Measurements from ENCODE around the gene NAA25.
"Not testable (repeated sequence)": the region's sequence is repeated elsewhere in the genome, so short reads cannot be mapped to it uniquely, and the experiment has no call there.

NAA25 gene

GRCh38 chr12:112116232-112117060, 7.9 kb upstream of the NAA25 start:
- DNase-seq (ENCODE audit: low read depth), result no peak

- DNase-seq (ENCODE audit: low read depth), result no peak
Observed at GRCh38 chr12:112115259-112116045, 6.9 kb upstream of the NAA25 start.

GRCh38 chr12:112112409-112113133, 4.0 kb upstream of the NAA25 start:
- no peak for DNase-seq (ENCODE audit: low read depth)

- DNase-seq (ENCODE audit: low read depth), result no peak
Observed at GRCh38 chr12:112111931-112112330, 3.3 kb upstream of the NAA25 start.

GRCh38 chr12:112110787-112111662, 2.4 kb upstream of the NAA25 start:
- not testable (repeated sequence) for DNase-seq (ENCODE audit: low read depth)

GRCh38 chr12:112107306-112108201, 1.0 kb downstream of the NAA25 start:
- DNase-seq (ENCODE audit: low read depth), result no peak

- no peak for DNase-seq (ENCODE audit: low read depth)
Observed at GRCh38 chr12:112105891-112106290, 2.7 kb downstream of the NAA25 start.

GRCh38 chr12:112103758-112104503, 4.7 kb downstream of the NAA25 start:
- no peak for DNase-seq (ENCODE audit: low read depth)

- not testable (repeated sequence) for DNase-seq (ENCODE audit: low read depth)
Observed at GRCh38 chr12:112102746-112103145, 5.8 kb downstream of the NAA25 start.

- DNase-seq (ENCODE audit: low read depth), result no peak
Observed at GRCh38 chr12:112102127-112102526, 6.5 kb downstream of the NAA25 start.

GRCh38 chr12:112100500-112100899, 8.1 kb downstream of the NAA25 start:
- not testable (repeated sequence) for DNase-seq (ENCODE audit: low read depth)

GRCh38 chr12:112097641-112098040, 10.9 kb downstream of the NAA25 start:
- DNase-seq (ENCODE audit: low read depth), result no peak

- DNase-seq (ENCODE audit: low read depth), result no peak
Observed at GRCh38 chr12:112096667-112097066, 11.9 kb downstream of the NAA25 start.

- no peak for DNase-seq (ENCODE audit: low read depth)
Observed at GRCh38 chr12:112096070-112096469, 12.5 kb downstream of the NAA25 start.

- no peak for DNase-seq (ENCODE audit: low read depth)
Observed at GRCh38 chr12:112091563-112091962, 17.0 kb downstream of the NAA25 start.

- no peak for DNase-seq (ENCODE audit: low read depth)
Observed at GRCh38 chr12:112087851-112088250, 20.7 kb downstream of the NAA25 start.

GRCh38 chr12:112087055-112087850, 21.3 kb downstream of the NAA25 start:
- DNase-seq (ENCODE audit: low read depth), result no peak

GRCh38 chr12:112066566-112066965, 42.0 kb downstream of the NAA25 start:
- DNase-seq (ENCODE audit: low read depth), result no peak

- DNase-seq (ENCODE audit: low read depth), result no peak
Observed at GRCh38 chr12:112063273-112063672, 45.3 kb downstream of the NAA25 start.

Data from activated gamma-delta T cell treated with anti-CD3 and anti-CD28 coated beads, Interleukin-2, amount 50 U/mL, for 16 hours (primary cell).